Astrocyte (in vitro differentiated cells and primary cell): ENCODE measurements around the gene ATL1. TPM values are rescaled to one million over a fixed set of nuclear protein-coding genes. Genes with fewer than 3 reads are reported as not detected.

Experiments
- DNase-seq: peaks from one replicate; pipeline ENCODE4 v3.0.0-alpha.2; 2010; ENCODE audit warnings: low read depth
- FAIRE-seq: peaks from 2 replicates; lab custom pipeline; 2011; peaks lifted over from hg19 to GRCh38; lab: Jason Lieb, UNC
- H2AFZ ChIP-seq: 2 replicates; pipeline ENCODE4 v1.6.0; 2012; ENCODE audit warnings: low read depth, low read length, inconsistent platforms
- H3K27ac ChIP-seq: 2 replicates; pipeline ENCODE4 v1.5.1; 2011; ENCODE audit warnings: low read depth, low read length, inconsistent platforms
- H3K27me3 ChIP-seq: 2 replicates; pipeline ENCODE4 v1.6.0; 2011; ENCODE audit warnings: low read length, inconsistent platforms; ENCODE audit not compliant: insufficient read depth
- H3K36me3 ChIP-seq: 2 replicates; pipeline ENCODE4 v1.5.1; 2011; ENCODE audit warnings: low read length, inconsistent platforms; ENCODE audit not compliant: insufficient read depth
- H3K4me1 ChIP-seq: 2 replicates; pipeline ENCODE4 v1.5.1; 2011; ENCODE audit warnings: low read length, inconsistent platforms; ENCODE audit not compliant: insufficient read depth
- H3K4me2 ChIP-seq: 2 replicates; pipeline ENCODE4 v1.6.0; 2012; ENCODE audit warnings: low read length, inconsistent platforms
- H3K4me3 ChIP-seq: 2 replicates; pipeline ENCODE4 v1.5.1; 2011; ENCODE audit warnings: low read depth, mild to moderate bottlenecking, low read length, inconsistent platforms; ENCODE audit not compliant: insufficient read depth
- H3K79me2 ChIP-seq: 2 replicates; pipeline ENCODE4 v1.6.0; 2012; ENCODE audit warnings: mild to moderate bottlenecking, low read length, inconsistent platforms; ENCODE audit not compliant: insufficient read depth
- H3K9ac ChIP-seq: 2 replicates; pipeline ENCODE4 v1.6.0; 2012; ENCODE audit warnings: mild to moderate bottlenecking, low read length, inconsistent platforms
- H3K9me3 ChIP-seq: 2 replicates; pipeline ENCODE4 v1.5.1; 2012; ENCODE audit warnings: low read depth, mild to moderate bottlenecking, low read length, inconsistent platforms; ENCODE audit not compliant: insufficient read depth
- H4K20me1 ChIP-seq: 2 replicates; pipeline ENCODE4 v1.6.0; 2012; ENCODE audit warnings: low read length, inconsistent platforms; ENCODE audit not compliant: insufficient read depth
- H3K27ac Mint-ChIP-seq: one replicate; pipeline ENCODE4 v1.8.0; 2021; ENCODE audit warnings: mild to moderate bottlenecking, mixed read lengths; ENCODE audit not compliant: unreplicated experiment
- H3K27me3 Mint-ChIP-seq: one replicate; pipeline ENCODE4 v1.8.0; 2021; ENCODE audit warnings: low read depth, mixed read lengths; ENCODE audit not compliant: unreplicated experiment
- H3K36me3 Mint-ChIP-seq: one replicate; pipeline ENCODE4 v1.8.0; 2021; ENCODE audit warnings: low read depth, mixed read lengths; ENCODE audit not compliant: unreplicated experiment
- H3K4me1 Mint-ChIP-seq: one replicate; pipeline ENCODE4 v1.8.0; 2021; ENCODE audit warnings: low read depth, mixed read lengths; ENCODE audit not compliant: unreplicated experiment
- H3K4me3 Mint-ChIP-seq: one replicate; pipeline ENCODE4 v1.8.0; 2021; ENCODE audit warnings: mild to moderate bottlenecking, moderate library complexity, mixed read lengths; ENCODE audit not compliant: unreplicated experiment
- H3K9me3 Mint-ChIP-seq: one replicate; pipeline ENCODE4 v1.8.0; 2021; ENCODE audit warnings: mild to moderate bottlenecking, mixed read lengths; ENCODE audit not compliant: unreplicated experiment
- EZH2 ChIP-seq: IDR thresholded peaks from 2 replicates; pipeline ENCODE4 v1.6.1; 2012; ENCODE audit warnings: mild to moderate bottlenecking, low read length, inconsistent platforms; ENCODE audit not compliant: insufficient read depth
- total RNA-seq: library from RNA; stranded (reverse); gene quantifications from 2 replicates; pipeline ENCODE4 v1.2.1, GENCODE V29; 2021
- TF ChIP-seq, protein P1 (sequence below): IDR thresholded peaks from 2 replicates; pipeline ENCODE4 v1.5.1; 2011; ENCODE audit warnings: low read depth, mild to moderate bottlenecking, inconsistent platforms, low read length, moderate library complexity; ENCODE audit not compliant: insufficient read depth

Gene ATL1
- total RNA-seq, 1 donor from 2014 or later, result 15.8 TPM

DNA sequence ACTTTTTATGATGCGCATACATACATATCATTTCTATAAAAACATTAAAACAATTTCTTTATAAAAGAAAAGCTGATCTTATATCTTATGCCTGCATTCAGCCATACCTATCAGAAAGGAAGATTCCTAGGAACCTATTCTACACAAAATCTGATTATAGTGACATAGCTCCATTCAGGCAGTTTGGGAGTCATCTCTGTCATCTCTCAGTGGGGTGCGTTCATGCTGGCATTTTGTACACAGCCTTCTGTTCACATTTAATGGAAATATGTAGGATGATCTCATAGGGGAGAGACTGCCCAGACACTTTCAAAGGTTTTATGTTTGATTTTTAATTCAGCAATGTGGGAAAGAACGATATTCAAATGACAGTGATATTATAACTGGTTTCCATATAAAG, 52.9 kb downstream of the ATL1 start:
- TF ChIP-seq, protein P1, sequence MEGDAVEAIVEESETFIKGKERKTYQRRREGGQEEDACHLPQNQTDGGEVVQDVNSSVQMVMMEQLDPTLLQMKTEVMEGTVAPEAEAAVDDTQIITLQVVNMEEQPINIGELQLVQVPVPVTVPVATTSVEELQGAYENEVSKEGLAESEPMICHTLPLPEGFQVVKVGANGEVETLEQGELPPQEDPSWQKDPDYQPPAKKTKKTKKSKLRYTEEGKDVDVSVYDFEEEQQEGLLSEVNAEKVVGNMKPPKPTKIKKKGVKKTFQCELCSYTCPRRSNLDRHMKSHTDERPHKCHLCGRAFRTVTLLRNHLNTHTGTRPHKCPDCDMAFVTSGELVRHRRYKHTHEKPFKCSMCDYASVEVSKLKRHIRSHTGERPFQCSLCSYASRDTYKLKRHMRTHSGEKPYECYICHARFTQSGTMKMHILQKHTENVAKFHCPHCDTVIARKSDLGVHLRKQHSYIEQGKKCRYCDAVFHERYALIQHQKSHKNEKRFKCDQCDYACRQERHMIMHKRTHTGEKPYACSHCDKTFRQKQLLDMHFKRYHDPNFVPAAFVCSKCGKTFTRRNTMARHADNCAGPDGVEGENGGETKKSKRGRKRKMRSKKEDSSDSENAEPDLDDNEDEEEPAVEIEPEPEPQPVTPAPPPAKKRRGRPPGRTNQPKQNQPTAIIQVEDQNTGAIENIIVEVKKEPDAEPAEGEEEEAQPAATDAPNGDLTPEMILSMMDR, result no peak
- no peak for TF ChIP-seq EZH2
- H3K79me2 ChIP-seq, result no peaks in the 10 kb centered on the region
- no peak overlapping the region for H2AFZ ChIP-seq
- no peaks in the 10 kb centered on the region for H3K36me3 ChIP-seq
- H3K27ac ChIP-seq, result no peak overlapping the region
- Mint-ChIP-seq H3K4me3 (no peak overlapping the region), H3K27me3 (no peaks in the 10 kb centered on the region), H3K4me1 (no peaks in the 10 kb centered on the region), H3K36me3 (peaks cover 7% of the 10 kb centered on the region), H3K9me3 (no peaks in the 10 kb centered on the region), H3K27ac (no peak overlapping the region)
- no peaks in the 10 kb centered on the region for H3K4me1 ChIP-seq
- no peaks in the 10 kb centered on the region for H4K20me1 ChIP-seq
- FAIRE-seq, result no peak
- no peak overlapping the region for H3K4me3 ChIP-seq
- H3K9ac ChIP-seq, result no peak overlapping the region
- H3K4me2 ChIP-seq, result no peak overlapping the region
- H3K9me3 ChIP-seq, result no peaks in the 10 kb centered on the region
- DNase-seq, result no peak
- no peaks in the 10 kb centered on the region for H3K27me3 ChIP-seq

DNA sequence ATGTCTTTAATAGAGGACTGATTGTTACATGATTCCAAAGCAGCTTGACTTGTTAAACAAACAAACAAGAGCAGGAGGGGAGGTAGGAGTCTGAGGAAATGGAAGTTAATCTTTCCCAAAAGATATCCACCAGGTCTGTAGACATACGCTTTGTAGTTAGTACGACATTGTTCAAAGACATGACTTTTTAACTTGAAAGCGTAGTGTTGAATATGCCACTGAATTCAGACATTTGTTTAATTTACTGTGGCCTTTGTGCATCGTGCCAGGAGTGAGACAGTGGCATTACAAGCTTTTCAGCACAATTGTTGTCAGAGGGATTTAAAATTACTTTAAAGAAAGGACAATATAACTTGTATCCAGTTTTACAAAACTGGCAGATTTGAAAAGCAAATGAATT, 55.1 kb downstream of the ATL1 start:
- no peaks in the 10 kb centered on the region for H3K4me1 Mint-ChIP-seq
- Histone ChIP-seq H4K20me1 (no peaks in the 10 kb centered on the region), H3K4me2 (no peak overlapping the region), H3K79me2 (no peaks in the 10 kb centered on the region), H3K9me3 (no peaks in the 10 kb centered on the region), H2AFZ (no peak overlapping the region), H3K4me1 (no peaks in the 10 kb centered on the region), H3K27me3 (no peaks in the 10 kb centered on the region), H3K4me3 (no peak overlapping the region), H3K27ac (no peak overlapping the region), H3K9ac (no peak overlapping the region), H3K36me3 (no peaks in the 10 kb centered on the region)
- no peak for FAIRE-seq
- TF ChIP-seq, protein P1, result no peak
- no peak for TF ChIP-seq EZH2
- no peaks in the 10 kb centered on the region for H3K9me3 Mint-ChIP-seq
- H3K4me3 Mint-ChIP-seq, result no peak overlapping the region
- DNase-seq, result no peak
- H3K27ac Mint-ChIP-seq, result no peak overlapping the region
- peaks cover 5% of the 10 kb centered on the region for H3K36me3 Mint-ChIP-seq
- H3K27me3 Mint-ChIP-seq, result no peaks in the 10 kb centered on the region

DNA sequence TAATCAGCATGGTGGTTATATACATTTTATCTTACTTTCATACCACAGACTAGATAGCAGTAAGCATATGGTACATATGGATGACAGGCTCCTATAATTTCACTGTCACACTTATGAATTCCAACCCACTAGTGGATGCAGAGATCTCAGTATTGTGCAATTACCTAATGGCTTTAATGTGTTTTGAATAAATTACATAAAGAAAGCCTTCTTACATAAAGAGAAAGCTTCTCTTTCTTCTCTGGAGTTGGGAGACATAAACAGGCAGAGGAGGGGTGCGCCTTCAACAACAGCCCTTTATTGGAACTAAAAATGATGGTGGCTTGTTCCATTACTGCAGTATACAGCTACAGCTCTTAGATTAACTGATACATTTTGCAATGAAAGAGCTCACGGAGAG, 55.6 kb downstream of the ATL1 start:
- FAIRE-seq, result no peak
- TF ChIP-seq EZH2, result no peak
- TF ChIP-seq, protein P1, result no peak

More for the DNA sequence above, 55.6 kb downstream of the ATL1 start:
- Histone ChIP-seq H3K9ac (no peak overlapping the region), H3K4me3 (no peak overlapping the region), H3K79me2 (no peaks in the 10 kb centered on the region), H3K4me2 (no peak overlapping the region), H3K4me1 (peaks cover 5% of the 10 kb centered on the region), H2AFZ (no peak overlapping the region), H3K36me3 (no peaks in the 10 kb centered on the region), H4K20me1 (no peaks in the 10 kb centered on the region), H3K27me3 (no peaks in the 10 kb centered on the region), H3K27ac (no peak overlapping the region), H3K9me3 (no peaks in the 10 kb centered on the region)
- DNase-seq, result no peak
- H3K27ac Mint-ChIP-seq, result no peak overlapping the region
- no peaks in the 10 kb centered on the region for H3K27me3 Mint-ChIP-seq
- H3K4me1 Mint-ChIP-seq, result no peaks in the 10 kb centered on the region
- H3K36me3 Mint-ChIP-seq, result peaks cover 5% of the 10 kb centered on the region
- no peak overlapping the region for H3K4me3 Mint-ChIP-seq
- no peaks in the 10 kb centered on the region for H3K9me3 Mint-ChIP-seq
